Activated B cell treated with CpG ODN at 0.5 μM for 24 hours (primary cell): ENCODE data around the gene C21orf58. TPM values are rescaled to one million over a fixed set of nuclear protein-coding genes. Genes with fewer than 3 reads are reported as not detected.

Source experiments
- ATAC-seq: fragments of 200-7000 bp; cut with Tn5 transposase; one replicate; pipeline ENCODE4 v1.10.0; 2021; ENCODE audit warnings: low read depth, mild to moderate bottlenecking, moderate library complexity
- CTCF ChIA-PET: fragments of 350-600 bp; sonication (Branson Sonifier 250); formaldehyde crosslinking; loops from one replicate; lab custom pipeline; 2021; ENCODE audit warnings: antibody characterized with exemption; lab: Charles Lee
- POLR2A ChIA-PET: fragments of 350-600 bp; sonication (Branson Sonifier 250); formaldehyde crosslinking; loops from one replicate; lab custom pipeline; 2021; ENCODE audit warnings: antibody characterized with exemption; lab: Charles Lee
- DNase-seq: peaks from one replicate; pipeline ENCODE4 v3.0.0; 2022
- H3K27ac Mint-ChIP-seq: one replicate; pipeline ENCODE4 v1.8.0; 2020; ENCODE audit warnings: mixed read lengths
- H3K27me3 Mint-ChIP-seq: one replicate; pipeline ENCODE4 v1.8.0; 2021; ENCODE audit warnings: mixed read lengths
- H3K36me3 Mint-ChIP-seq: one replicate; pipeline ENCODE4 v1.8.0; 2021; ENCODE audit warnings: low read depth, mixed read lengths
- H3K4me1 Mint-ChIP-seq: one replicate; pipeline ENCODE4 v1.8.0; 2021; ENCODE audit warnings: mixed read lengths
- H3K4me3 Mint-ChIP-seq: one replicate; pipeline ENCODE4 v1.8.0; 2020; ENCODE audit warnings: mild to moderate bottlenecking, mixed read lengths
- H3K9me3 Mint-ChIP-seq: one replicate; pipeline ENCODE4 v1.8.0; 2020; ENCODE audit warnings: mixed read lengths
- CTCF ChIP-seq: fragments of 200-600 bp; IDR thresholded peaks from one replicate; pipeline ENCODE4 v1.8.0; 2022; ENCODE audit warnings: antibody characterized with exemption, mild to moderate bottlenecking
- intact Hi-C: fragments of 100-400 bp; cut with micrococcal nuclease; formaldehyde crosslinking; loops from one replicate; pipeline ENCODE4 v1.15.1; 2024
- total RNA-seq: library from RNA; stranded (reverse); gene quantifications from 2 replicates; pipeline ENCODE4 v1.2.3, GENCODE V29; 2022

The C21orf58 gene
- total RNA-seq, 1 donor from 2014 or later: 4.7 TPM

GRCh38 chr21:46328151-46328550 lies 4.5 kb upstream of the C21orf58 start:
- Mint-ChIP-seq H3K4me3 (no peak overlapping the region), H3K4me1 (peaks cover 8% of the 10 kb centered on the region), H3K9me3 (no peaks in the 10 kb centered on the region), H3K36me3 (peaks cover 33% of the 10 kb centered on the region), H3K27me3 (no peaks in the 10 kb centered on the region), H3K27ac (no peak overlapping the region)
- DNase-seq (no peak), ATAC-seq (no peak)
- ChIA-PET CTCF (no interaction called here), POLR2A (no interaction called here)
- intact Hi-C loops: loop anchor here (5.0 kb wide), 1 partner anchor 356 kb away; no protein-coding TSS in a partner anchor
- no peak for TF ChIP-seq CTCF

GRCh38 chr21:46327711-46328110 lies 4.0 kb upstream of the C21orf58 start:
- Mint-ChIP-seq H3K36me3 (peaks cover 33% of the 10 kb centered on the region), H3K27ac (no peak overlapping the region), H3K9me3 (no peaks in the 10 kb centered on the region), H3K27me3 (no peaks in the 10 kb centered on the region), H3K4me3 (no peak overlapping the region), H3K4me1 (peaks cover 12% of the 10 kb centered on the region)
- intact Hi-C loops: loop anchor here (5.0 kb wide), 1 partner anchor 355 kb away; no protein-coding TSS in a partner anchor
- CTCF ChIA-PET: no interaction called here
- ATAC-seq (no peak), DNase-seq (no peak)
- TF ChIP-seq CTCF: no peak
- POLR2A ChIA-PET: no interaction called here

GRCh38 chr21:46326110-46326703 lies 2.5 kb upstream of the C21orf58 start:
- H3K4me1 Mint-ChIP-seq: peaks cover 24% of the 10 kb centered on the region
- H3K36me3 Mint-ChIP-seq: peaks cover 25% of the 10 kb centered on the region
- TF ChIP-seq CTCF: no peak
- no peak overlapping the region for H3K27ac Mint-ChIP-seq
- ChIA-PET CTCF (interaction anchor here (0.7 to 1.9 kb wide), 2 partner anchors 183 to 184 kb away, joined by 3 to 11 read pairs; no protein-coding TSS in a partner anchor), POLR2A (interaction anchor here (0.9 to 1.1 kb wide), 2 partner anchors 29 to 41 kb away, joined by 3 to 4 read pairs; partner anchors contain the start of gene MCM3AP)
- H3K27me3 Mint-ChIP-seq: no peaks in the 10 kb centered on the region
- ATAC-seq: no peak
- DNase-seq: no peak
- H3K4me3 Mint-ChIP-seq: no peak overlapping the region
- intact Hi-C loops: loop anchor here (5.0 kb wide), 1 partner anchor 354 kb away; no protein-coding TSS in a partner anchor
- H3K9me3 Mint-ChIP-seq: no peaks in the 10 kb centered on the region

- Mint-ChIP-seq H3K9me3 (no peaks in the 10 kb centered on the region), H3K36me3 (peaks cover 20% of the 10 kb centered on the region), H3K27ac (peak overlapping the region; percentile 30), H3K4me1 (peaks cover 29% of the 10 kb centered on the region), H3K4me3 (peak overlapping the region; percentile 84), H3K27me3 (no peaks in the 10 kb centered on the region)
- CTCF ChIA-PET: interaction anchor here (1.9 kb wide), 1 partner anchor 182 kb away, joined by 11 read pairs; no protein-coding TSS in a partner anchor
- DNase-seq (no peak), ATAC-seq (no peak)
- intact Hi-C loops: loop anchor here (1.0 to 5.0 kb wide), 3 partner anchors 140 to 353 kb away; partner anchors contain the start of gene SPATC1L
- POLR2A ChIA-PET: interaction anchor here (0.9 to 1.2 kb wide), 3 partner anchors 29 to 96 kb away, joined by 3 to 4 read pairs (median 3); partner anchors contain the start of gene MCM3AP
- no peak for TF ChIP-seq CTCF
Measured at GRCh38 chr21:46325073-46325912, 1.6 kb upstream of the C21orf58 start.
